ENCODE results near the gene CTIF. TPM values are rescaled to one million over a fixed set of nuclear protein-coding genes. Genes with fewer than 3 reads are reported as not detected.

CTIF gene
- total RNA-seq, 1 donor from 2014 or later, result 48.5 TPM

GRCh38 chr18:48771641-48772375, 233.0 kb downstream of the CTIF start:
- Mint-ChIP-seq H3K9me3 (no peaks in the 10 kb centered on the region), H3K4me1 (ENCODE audit: unreplicated experiment) (peaks cover 28% of the 10 kb centered on the region), H3K27me3 (no peaks in the 10 kb centered on the region), H3K27ac (no peak overlapping the region), H3K4me3 (no peak overlapping the region), H3K36me3 (peaks cover 13% of the 10 kb centered on the region)
- TF ChIP-seq CTCF (conservative IDR thresholded peaks at IDR 0.05), result no peak
- DNase-seq (ENCODE audit: extremely low spot score, unreplicated experiment), result no peak

- peaks cover 8% of the 10 kb centered on the region for H3K36me3 Mint-ChIP-seq
Measured at GRCh38 chr18:48772457-48772856, 233.6 kb downstream of the CTIF start.

GRCh38 chr18:48773821-48774220, 235.0 kb downstream of the CTIF start:
- DNase-seq (ENCODE audit: extremely low spot score, unreplicated experiment), result no peak
- Mint-ChIP-seq H3K27me3 (no peaks in the 10 kb centered on the region), H3K9me3 (no peaks in the 10 kb centered on the region), H3K36me3 (peaks cover 8% of the 10 kb centered on the region), H3K4me1 (ENCODE audit: unreplicated experiment) (peaks cover 26% of the 10 kb centered on the region), H3K27ac (no peak overlapping the region), H3K4me3 (no peak overlapping the region)
- no peak for TF ChIP-seq CTCF (conservative IDR thresholded peaks at IDR 0.05)

More at GRCh38 chr18:48772457-48772856, 233.6 kb downstream of the CTIF start:
- Mint-ChIP-seq H3K27ac (no peak overlapping the region), H3K4me1 (ENCODE audit: unreplicated experiment) (peaks cover 24% of the 10 kb centered on the region), H3K27me3 (no peaks in the 10 kb centered on the region), H3K4me3 (no peak overlapping the region), H3K9me3 (no peaks in the 10 kb centered on the region)
- DNase-seq (ENCODE audit: extremely low spot score, unreplicated experiment), result no peak
- no peak for TF ChIP-seq CTCF (conservative IDR thresholded peaks at IDR 0.05)

GRCh38 chr18:48774941-48775340, 236.1 kb downstream of the CTIF start:
- H3K4me3 Mint-ChIP-seq, result no peak overlapping the region
- peaks cover 28% of the 10 kb centered on the region for H3K4me1 Mint-ChIP-seq (ENCODE audit: unreplicated experiment)
- H3K27ac Mint-ChIP-seq, result no peak overlapping the region
- H3K9me3 Mint-ChIP-seq, result no peaks in the 10 kb centered on the region
- no peak for DNase-seq (ENCODE audit: extremely low spot score, unreplicated experiment)
- TF ChIP-seq CTCF (conservative IDR thresholded peaks at IDR 0.05), result no peak
- H3K27me3 Mint-ChIP-seq, result no peaks in the 10 kb centered on the region
- peaks cover 8% of the 10 kb centered on the region for H3K36me3 Mint-ChIP-seq

- peak overlapping the region; percentile 15 for H3K4me3 Mint-ChIP-seq
- peaks cover 34% of the 10 kb centered on the region for H3K4me1 Mint-ChIP-seq (ENCODE audit: unreplicated experiment)
- H3K27me3 Mint-ChIP-seq, result no peaks in the 10 kb centered on the region
- no peak overlapping the region for H3K27ac Mint-ChIP-seq
- DNase-seq (ENCODE audit: extremely low spot score, unreplicated experiment), result no peak
- H3K9me3 Mint-ChIP-seq, result no peaks in the 10 kb centered on the region
- peaks cover 8% of the 10 kb centered on the region for H3K36me3 Mint-ChIP-seq
- no peak for TF ChIP-seq CTCF (conservative IDR thresholded peaks at IDR 0.05)
Measured at GRCh38 chr18:48775372-48776155, 236.7 kb downstream of the CTIF start.
